ENCODE data around the gene TCEANC2.
"Not testable (repeated sequence)": the region's sequence is repeated elsewhere in the genome, so short reads cannot be mapped to it uniquely, and the experiment has no call there.

- TF ChIP-seq CTCF, POLR2A (IDR thresholded peaks at IDR 0.05): not testable (repeated sequence)
Observed at GRCh38 chr1:54024811-54025210, 28.6 kb upstream of the TCEANC2 start.

All from esophagus squamous epithelium (tissue), 4 donors.